Type B pancreatic cell (in vitro differentiated cells): ENCODE data around the gene UBE3A. TPM values are rescaled to one million over a fixed set of nuclear protein-coding genes. Genes with fewer than 3 reads are reported as not detected.
"Not testable (repeated sequence)": the region's sequence is repeated elsewhere in the genome, so short reads cannot be mapped to it uniquely, and the experiment has no call there.

Experiments
- DNase-seq: peaks from one replicate; pipeline ENCODE4 v3.0.0; 2021; ENCODE audit warnings: mixed read lengths; ENCODE audit not compliant: unreplicated experiment; ENCODE audit errors: extremely low spot score
- H3K27ac Mint-ChIP-seq: 2 replicates; pipeline ENCODE4 v1.8.0; 2021; ENCODE audit warnings: mild to moderate bottlenecking, mixed read lengths
- H3K27me3 Mint-ChIP-seq: 2 replicates; pipeline ENCODE4 v1.8.0; 2021; ENCODE audit warnings: mixed read lengths
- H3K36me3 Mint-ChIP-seq: 2 replicates; pipeline ENCODE4 v1.8.0; 2021; ENCODE audit warnings: mixed read lengths
- H3K4me1 Mint-ChIP-seq: one replicate; pipeline ENCODE4 v1.8.0; 2021; ENCODE audit warnings: mixed read lengths; ENCODE audit not compliant: unreplicated experiment
- H3K4me3 Mint-ChIP-seq: 2 replicates; pipeline ENCODE4 v1.8.0; 2021; ENCODE audit warnings: mild to moderate bottlenecking, mixed read lengths
- H3K9me3 Mint-ChIP-seq: 2 replicates; pipeline ENCODE4 v1.8.0; 2021; ENCODE audit warnings: mixed read lengths
- total RNA-seq: library from RNA; stranded (reverse); gene quantifications from 2 replicates; pipeline ENCODE4 v1.2.1, GENCODE V29; 2021; ENCODE audit warnings: low replicate concordance
- TF ChIP-seq, protein P1 (sequence below): fragments of 200-600 bp; sonication (generic); conservative IDR thresholded peaks from 2 replicates; pipeline ENCODE4 v1.5.0; 2021; ENCODE audit warnings: antibody characterized with exemption, mild to moderate bottlenecking

Gene UBE3A
- total RNA-seq, 1 donor from 2014 or later: 89.0 TPM

DNA sequence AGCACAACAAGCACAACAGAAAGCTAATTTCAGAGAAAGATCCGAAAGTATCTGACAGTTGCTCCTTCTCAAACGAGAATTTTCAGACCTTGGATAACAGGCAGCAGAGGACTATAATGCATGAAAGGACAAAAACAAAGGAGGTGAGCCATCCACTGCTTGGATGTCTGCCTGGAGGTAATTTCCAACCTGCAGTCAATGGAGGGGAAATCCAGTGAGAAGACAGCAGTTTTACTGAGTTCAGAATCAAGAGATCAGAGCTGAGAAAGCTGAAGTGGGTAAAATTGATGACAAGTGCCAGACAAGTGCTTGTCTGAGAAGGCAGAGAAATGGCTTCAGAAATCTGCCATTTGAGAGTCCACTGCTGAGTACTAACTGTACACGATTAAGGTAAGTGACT, 22.1 kb downstream of the UBE3A start:
- H3K36me3 Mint-ChIP-seq: peaks cover 49% of the 10 kb centered on the region
- H3K27ac Mint-ChIP-seq: no peak overlapping the region
- DNase-seq: no peak
- no peaks in the 10 kb centered on the region for H3K27me3 Mint-ChIP-seq
- H3K9me3 Mint-ChIP-seq: peaks cover 17% of the 10 kb centered on the region
- H3K4me1 Mint-ChIP-seq: peaks cover 4% of the 10 kb centered on the region
- TF ChIP-seq, protein P1, sequence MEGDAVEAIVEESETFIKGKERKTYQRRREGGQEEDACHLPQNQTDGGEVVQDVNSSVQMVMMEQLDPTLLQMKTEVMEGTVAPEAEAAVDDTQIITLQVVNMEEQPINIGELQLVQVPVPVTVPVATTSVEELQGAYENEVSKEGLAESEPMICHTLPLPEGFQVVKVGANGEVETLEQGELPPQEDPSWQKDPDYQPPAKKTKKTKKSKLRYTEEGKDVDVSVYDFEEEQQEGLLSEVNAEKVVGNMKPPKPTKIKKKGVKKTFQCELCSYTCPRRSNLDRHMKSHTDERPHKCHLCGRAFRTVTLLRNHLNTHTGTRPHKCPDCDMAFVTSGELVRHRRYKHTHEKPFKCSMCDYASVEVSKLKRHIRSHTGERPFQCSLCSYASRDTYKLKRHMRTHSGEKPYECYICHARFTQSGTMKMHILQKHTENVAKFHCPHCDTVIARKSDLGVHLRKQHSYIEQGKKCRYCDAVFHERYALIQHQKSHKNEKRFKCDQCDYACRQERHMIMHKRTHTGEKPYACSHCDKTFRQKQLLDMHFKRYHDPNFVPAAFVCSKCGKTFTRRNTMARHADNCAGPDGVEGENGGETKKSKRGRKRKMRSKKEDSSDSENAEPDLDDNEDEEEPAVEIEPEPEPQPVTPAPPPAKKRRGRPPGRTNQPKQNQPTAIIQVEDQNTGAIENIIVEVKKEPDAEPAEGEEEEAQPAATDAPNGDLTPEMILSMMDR: no peak
- H3K4me3 Mint-ChIP-seq: no peak overlapping the region

- H3K36me3 Mint-ChIP-seq: peaks cover 42% of the 10 kb centered on the region
- H3K27ac Mint-ChIP-seq: no peak overlapping the region
- H3K27me3 Mint-ChIP-seq: no peaks in the 10 kb centered on the region
- H3K4me1 Mint-ChIP-seq: peaks cover 4% of the 10 kb centered on the region
- no peak overlapping the region for H3K4me3 Mint-ChIP-seq
- TF ChIP-seq, protein P1: no peak
- H3K9me3 Mint-ChIP-seq: peaks cover 17% of the 10 kb centered on the region
- DNase-seq: no peak
Measured at GRCh38 chr15:25415707-25416106, 23.1 kb downstream of the UBE3A start.

- H3K27me3 Mint-ChIP-seq: no peaks in the 10 kb centered on the region
- no peak for DNase-seq
- no peak overlapping the region for H3K4me3 Mint-ChIP-seq
- H3K4me1 Mint-ChIP-seq: peaks cover 6% of the 10 kb centered on the region
- peaks cover 14% of the 10 kb centered on the region for H3K9me3 Mint-ChIP-seq
- peaks cover 41% of the 10 kb centered on the region for H3K36me3 Mint-ChIP-seq
- TF ChIP-seq, protein P1: no peak
- no peak overlapping the region for H3K27ac Mint-ChIP-seq
Measured at GRCh38 chr15:25415217-25415616, 23.6 kb downstream of the UBE3A start.

GRCh38 chr15:25410649-25411048, 28.2 kb downstream of the UBE3A start:
- no peaks in the 10 kb centered on the region for H3K27me3 Mint-ChIP-seq
- no peak overlapping the region for H3K4me3 Mint-ChIP-seq
- TF ChIP-seq, protein P1: no peak
- no peak overlapping the region for H3K27ac Mint-ChIP-seq
- peaks cover 17% of the 10 kb centered on the region for H3K4me1 Mint-ChIP-seq
- peaks cover 17% of the 10 kb centered on the region for H3K36me3 Mint-ChIP-seq
- no peak for DNase-seq
- peaks cover 10% of the 10 kb centered on the region for H3K9me3 Mint-ChIP-seq

DNA sequence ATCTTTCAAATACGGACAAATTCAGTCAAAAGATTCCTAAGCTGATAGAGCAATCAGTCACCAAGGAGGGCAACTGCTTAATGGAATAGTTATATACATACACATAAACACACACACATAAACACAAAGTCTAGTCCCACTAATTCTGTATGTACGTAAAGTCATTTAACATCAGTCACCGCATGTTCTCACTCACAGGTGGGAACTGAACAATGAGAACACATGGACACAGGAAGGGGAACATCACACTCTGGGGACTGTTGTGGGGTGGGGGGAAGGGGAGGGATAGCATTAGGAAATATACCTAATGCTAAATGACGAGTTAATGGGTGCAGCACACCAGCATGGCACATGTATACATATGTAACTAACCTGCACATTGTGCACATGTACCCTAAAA, 29.1 kb downstream of the UBE3A start:
- H3K36me3 Mint-ChIP-seq: peaks cover 22% of the 10 kb centered on the region
- peaks cover 17% of the 10 kb centered on the region for H3K4me1 Mint-ChIP-seq
- not testable (repeated sequence) for H3K27me3 Mint-ChIP-seq, H3K9me3 Mint-ChIP-seq, H3K4me3 Mint-ChIP-seq, DNase-seq, H3K27ac Mint-ChIP-seq

DNA sequence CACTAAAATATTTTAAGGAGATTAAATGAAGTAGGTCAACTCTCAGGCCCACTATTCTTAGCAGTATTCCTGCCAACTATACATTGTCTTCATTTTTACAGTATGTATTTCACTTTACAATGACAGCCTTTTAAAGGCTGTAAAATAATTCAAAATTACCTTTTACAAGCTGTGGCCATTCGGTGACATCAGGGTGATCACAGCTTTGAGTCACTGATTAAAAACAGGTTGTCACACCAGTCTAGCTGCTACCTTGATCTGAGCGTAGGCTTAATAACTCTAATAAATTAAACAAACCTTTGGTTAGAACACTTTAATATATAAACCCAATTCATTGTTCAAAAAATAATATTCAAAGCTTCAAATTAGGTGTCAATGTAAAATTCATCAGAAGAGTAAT, 29.9 kb downstream of the UBE3A start:
- peaks cover 17% of the 10 kb centered on the region for H3K4me1 Mint-ChIP-seq
- DNase-seq: no peak
- H3K36me3 Mint-ChIP-seq: peaks cover 28% of the 10 kb centered on the region
- no peak overlapping the region for H3K27ac Mint-ChIP-seq
- H3K27me3 Mint-ChIP-seq: no peaks in the 10 kb centered on the region
- TF ChIP-seq, protein P1: no peak
- no peak overlapping the region for H3K4me3 Mint-ChIP-seq
- peaks cover 5% of the 10 kb centered on the region for H3K9me3 Mint-ChIP-seq
